DMS53 (cell line): Measurements from ENCODE around the gene KLK7.

Experiments used
- DNase-seq: peaks from one replicate; lab custom pipeline; 2025; lab: John Stamatoyannopoulos, UW

Gene KLK7

GRCh38 chr19:50932018-50932689, 51.6 kb downstream of the KLK7 start:
- peak; percentile 19 for DNase-seq

DNA sequence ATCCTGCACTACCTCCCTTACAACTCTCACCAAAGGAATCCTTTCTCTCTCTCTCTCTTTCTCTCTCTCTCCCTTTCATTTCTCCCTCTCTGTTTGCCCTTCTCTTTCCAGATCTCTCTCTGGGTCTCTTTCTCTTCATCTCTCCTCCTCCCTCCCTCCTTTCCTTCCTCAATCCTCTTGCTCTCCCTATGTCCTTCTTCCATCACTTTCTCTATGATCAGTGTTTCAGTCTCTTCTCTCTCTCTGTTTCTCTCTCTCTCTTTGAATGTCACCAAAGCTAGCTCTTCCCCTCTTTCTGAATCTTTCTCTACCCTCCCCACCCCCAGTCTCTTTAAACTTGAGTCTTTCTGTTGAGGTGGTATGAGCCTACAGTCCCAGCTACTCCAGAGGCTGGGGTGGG, 52.7 kb downstream of the KLK7 start:
- DNase-seq, result no peak

DNA sequence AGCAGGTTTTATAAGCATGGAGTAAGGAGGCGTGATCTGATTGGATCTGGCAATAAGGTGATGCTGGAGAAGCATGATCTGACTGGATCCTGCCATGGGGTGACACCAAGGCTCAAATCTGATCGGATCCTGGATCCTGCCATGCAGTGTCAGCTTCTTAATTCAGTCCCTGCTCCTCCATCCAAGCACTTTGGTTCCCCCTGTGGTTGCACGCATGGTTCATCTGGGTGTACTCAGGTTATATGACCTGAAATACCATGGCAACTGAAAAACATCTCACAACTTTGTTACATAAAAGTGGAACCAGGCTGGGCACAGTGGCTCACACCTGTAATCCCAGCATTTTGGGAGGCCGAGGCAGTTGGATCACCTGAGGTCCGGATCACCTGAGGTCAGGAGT, 54.9 kb downstream of the KLK7 start:
- DNase-seq, result peak; percentile 70
